Central memory CD4-positive, alpha-beta T cell (primary cell): Measurements from ENCODE around the gene SMNDC1.

Source experiments
- DNase-seq: peaks from one replicate; pipeline ENCODE4 v3.0.0; 2022

The SMNDC1 gene

GRCh38 chr10:110244550-110244949 lies 60.2 kb downstream of the SMNDC1 start:
- DNase-seq = no peak

DNA sequence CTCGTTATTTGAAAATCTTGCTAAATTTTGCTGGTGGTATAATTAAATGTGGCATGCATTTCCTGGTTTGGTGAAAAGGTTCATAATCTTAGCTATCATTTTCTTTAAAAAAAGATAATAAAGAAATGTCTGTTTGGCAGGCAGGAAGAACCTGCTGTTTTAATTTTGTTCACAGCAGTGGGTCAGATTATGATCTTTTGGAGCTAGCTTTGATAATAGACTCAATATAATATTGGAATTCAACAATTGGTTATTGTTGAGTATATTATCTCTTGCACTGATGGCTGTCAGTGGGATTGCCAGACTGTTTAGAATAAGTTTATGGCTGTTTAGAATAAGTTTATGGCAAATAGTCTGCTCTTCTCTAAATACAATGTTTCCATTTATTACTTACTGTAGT lies 62.2 kb downstream of the SMNDC1 start:
- DNase-seq = no peak

DNA sequence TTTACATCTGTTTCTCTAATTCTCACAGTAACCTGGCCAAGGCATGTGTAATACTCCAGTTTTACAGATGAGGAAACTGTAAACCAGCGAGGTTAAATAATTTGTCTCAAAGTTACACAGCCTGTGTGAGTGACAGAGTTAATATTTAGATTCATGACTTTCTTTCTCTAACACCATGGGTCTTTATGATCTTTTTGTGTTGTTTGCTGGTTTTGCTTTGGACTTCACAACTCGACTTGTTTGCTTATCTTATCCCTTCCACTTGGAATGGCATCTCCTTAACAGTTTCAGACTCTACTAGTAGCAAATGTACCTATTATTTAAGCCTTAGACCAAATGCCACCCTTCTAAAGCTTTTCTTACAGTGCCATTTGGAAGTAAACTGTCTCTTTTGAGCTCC lies 62.9 kb downstream of the SMNDC1 start:
- DNase-seq = no peak

DNA sequence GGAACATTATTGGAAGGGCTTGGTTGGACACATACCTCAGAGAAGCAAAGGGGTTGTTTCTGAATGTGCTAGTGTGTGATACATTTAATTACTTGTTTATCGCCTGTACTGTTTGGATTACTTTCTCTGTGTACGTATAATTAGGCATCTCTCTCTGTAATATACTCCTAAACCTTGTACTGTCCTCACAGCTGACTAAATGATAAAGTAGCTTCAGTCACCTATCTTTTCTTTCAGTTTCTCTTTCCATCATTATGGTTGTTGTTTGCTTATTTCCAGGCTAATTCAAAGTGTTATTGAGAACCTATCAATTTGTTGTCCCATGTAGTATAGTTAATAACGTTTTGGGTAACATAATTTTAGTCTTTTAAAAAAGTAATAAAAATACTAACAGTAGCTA lies 63.3 kb downstream of the SMNDC1 start:
- DNase-seq = no peak
